Activated effector memory CD4-positive, alpha-beta T cell treated with anti-CD3 and anti-CD28 coated beads, Interleukin-2, amount 50 U/mL, for 16 hours (primary cell): ENCODE data around the gene CCDC197.

ENCODE experiments used
- DNase-seq: peaks from one replicate; pipeline ENCODE4 v3.0.0-alpha.2; 2020

The CCDC197 gene

GRCh38 chr14:93962701-93963601 is 34.1 kb upstream of the CCDC197 start:
- DNase-seq: peak; percentile 85

- no peak for DNase-seq
Observed at GRCh38 chr14:93963692-93964091, 33.4 kb upstream of the CCDC197 start.

DNA sequence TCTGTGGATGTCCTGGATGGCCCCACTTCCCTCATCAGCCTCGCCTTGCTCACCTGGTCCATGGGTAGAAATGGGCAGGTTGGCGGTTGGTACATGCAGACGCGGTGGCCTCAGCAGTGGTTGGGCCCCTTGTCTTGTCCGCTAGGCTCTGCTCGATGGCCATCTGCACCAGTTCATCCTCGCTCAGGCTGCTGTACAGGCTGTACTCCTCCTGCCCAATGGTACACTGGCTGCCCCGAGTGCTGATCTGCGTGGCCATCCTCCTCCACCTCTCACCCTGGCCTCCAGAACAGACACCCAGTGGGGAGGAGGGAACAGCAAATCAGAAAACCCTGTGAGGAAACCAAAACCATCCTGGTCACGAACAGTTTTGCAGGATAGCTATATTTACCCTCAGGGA is 32.8 kb upstream of the CCDC197 start:
- DNase-seq: no peak

GRCh38 chr14:93964820-93965286 is 32.2 kb upstream of the CCDC197 start:
- no peak for DNase-seq

DNA sequence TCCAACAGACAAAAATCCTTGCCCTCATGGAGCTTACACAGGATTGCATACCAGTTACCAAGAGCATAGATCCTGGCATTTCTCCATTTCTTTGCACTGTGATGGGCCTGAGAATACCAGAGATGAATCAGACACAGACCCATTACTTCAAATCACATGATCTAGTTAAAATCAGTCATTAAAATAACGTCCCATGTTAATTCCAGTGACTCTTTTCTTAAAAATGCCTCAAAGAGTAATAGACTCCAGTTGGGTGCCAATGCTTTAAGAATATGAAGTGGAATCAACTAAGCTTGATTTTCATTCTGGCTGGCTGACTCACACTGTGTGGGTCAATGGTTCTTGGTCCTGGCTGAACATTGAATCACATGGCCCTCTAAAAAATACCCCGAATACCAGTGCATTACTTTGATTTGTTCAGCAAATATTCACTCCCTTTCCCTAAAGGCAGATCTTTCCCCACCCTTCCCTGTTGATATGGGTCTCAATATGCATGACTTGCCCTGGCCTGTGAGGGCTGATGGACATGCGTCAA is 31.7 kb upstream of the CCDC197 start:
- no peak for DNase-seq

DNA sequence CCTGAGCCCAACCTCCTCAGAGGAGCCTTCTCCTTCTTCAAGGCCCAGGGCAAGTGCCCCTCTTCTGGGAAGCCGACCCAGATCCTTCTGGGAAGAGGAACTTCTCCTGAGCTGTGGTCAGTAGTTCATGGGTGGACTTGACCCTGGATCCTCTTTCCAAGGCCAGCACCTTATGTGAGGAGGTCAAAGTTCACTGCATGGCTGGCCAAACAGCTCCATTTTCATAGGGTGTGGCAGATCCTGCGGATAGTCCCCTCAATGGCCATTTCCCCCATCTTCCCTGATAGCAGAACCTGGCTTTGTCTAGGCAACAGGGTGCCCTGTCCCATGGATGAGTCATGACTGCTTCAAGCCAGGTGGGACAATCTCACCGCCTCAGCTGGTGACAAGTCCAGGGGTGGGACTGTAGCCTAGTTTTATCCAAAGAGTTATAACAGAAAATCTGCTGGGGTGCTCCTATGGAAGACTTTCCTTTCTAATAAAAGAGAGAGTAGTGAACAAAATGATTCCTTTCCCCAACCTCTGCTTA is 31.1 kb upstream of the CCDC197 start:
- no peak for DNase-seq

GRCh38 chr14:93967637-93968250 is 29.4 kb upstream of the CCDC197 start:
- no peak for DNase-seq

DNA sequence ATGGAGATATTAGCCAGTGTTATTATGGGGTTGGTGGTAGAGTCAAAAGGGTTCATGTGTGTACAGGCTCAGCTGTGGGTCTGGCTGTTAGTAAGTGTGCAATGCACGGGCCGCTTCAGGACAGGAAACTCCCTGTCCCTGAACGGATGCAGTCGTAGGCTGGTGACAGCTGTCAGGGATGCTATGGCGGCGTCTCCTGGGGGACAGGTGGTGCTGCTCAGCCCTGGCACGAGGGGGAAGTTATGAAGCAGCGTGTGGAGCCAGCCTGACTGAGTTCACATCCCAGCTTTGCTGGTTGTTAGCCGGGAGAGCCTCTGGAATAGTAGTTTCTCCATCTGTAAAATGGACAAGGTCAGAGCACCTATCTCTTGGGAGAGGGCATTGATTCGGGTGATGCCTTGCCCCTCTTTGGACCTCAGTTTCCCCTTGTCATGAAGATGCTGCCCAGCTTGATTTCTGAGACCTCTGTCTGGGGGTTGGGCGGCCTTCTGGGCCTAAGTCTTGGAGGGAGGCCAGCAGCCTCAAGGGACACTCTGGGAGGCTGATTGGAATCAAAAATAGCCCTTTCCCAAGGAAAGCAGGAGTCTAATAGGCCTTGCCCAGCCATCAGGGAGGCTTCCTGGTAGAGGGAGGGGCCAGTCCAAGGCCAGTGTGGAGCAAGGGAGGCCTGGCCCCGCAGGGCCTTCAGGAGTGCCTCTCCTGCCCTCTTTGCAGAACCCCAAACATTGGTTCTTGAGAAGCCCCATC is 27.8 kb upstream of the CCDC197 start:
- DNase-seq: no peak

GRCh38 chr14:93970585-93970964 is 26.5 kb upstream of the CCDC197 start:
- peak; percentile 90 for DNase-seq

GRCh38 chr14:93970965-93971634 is 26.0 kb upstream of the CCDC197 start:
- DNase-seq: peak; percentile 87

GRCh38 chr14:93971635-93972027 is 25.5 kb upstream of the CCDC197 start:
- DNase-seq: no peak

- DNase-seq: no peak
Observed at GRCh38 chr14:93972618-93973205, 24.4 kb upstream of the CCDC197 start.

DNA sequence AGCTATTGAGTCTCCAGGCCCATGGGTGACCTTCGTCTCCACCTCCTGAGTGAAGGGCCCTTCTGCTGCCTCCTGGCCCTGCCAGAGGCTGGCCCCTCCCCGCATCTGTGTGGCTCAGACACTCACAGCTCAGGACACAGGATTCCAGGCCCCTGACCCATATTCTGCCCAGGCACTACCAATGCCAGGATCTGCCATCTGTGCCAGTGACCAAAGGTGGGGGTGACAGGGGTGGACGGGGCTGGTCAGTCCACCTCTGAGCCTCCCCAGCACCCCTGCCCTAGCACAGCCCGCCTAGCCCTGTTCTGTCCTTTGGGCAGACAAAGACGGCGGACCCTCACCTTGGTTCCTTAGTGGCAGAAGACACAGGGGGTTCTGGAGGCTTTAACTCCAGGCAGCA is 23.5 kb upstream of the CCDC197 start:
- DNase-seq: no peak

DNA sequence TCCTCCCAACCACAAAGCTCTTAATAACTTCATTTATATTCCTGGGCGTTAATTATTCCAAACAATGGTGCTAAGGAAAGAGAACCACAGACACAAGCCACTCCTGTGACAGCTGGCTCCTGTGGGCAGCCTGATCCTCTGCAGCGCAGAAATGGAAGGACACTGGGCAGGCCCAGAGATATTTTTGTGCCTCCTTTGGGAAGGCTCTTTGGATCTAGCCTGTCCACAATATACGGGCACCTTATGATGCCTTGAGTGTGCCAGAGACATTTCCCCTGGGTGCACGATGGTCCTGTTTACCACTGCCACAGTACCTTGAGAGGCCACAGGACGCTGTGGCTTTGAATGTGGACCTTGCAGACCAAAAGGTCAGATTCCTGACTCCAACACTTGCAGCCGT is 22.8 kb upstream of the CCDC197 start:
- no peak for DNase-seq

DNA sequence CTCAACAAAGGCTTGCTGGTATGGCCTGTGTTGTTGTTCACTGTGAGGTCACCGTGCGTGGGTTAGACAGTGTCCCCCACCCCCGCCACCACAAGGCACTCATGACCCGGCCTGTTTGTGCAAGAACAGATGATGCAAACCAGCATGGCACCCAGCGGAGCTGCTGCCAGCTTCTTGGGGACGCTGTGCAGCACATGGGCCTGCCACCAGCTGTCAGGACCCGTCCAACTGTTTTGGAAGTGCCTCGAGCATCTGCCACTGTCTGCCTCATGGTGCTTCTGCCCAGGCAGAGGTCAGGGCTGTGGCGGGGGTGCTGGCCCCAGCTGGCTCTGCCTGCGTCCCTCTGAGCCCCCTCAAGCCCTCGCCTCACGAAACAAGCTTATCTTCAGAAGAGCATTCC is 22.3 kb upstream of the CCDC197 start:
- DNase-seq: no peak

DNA sequence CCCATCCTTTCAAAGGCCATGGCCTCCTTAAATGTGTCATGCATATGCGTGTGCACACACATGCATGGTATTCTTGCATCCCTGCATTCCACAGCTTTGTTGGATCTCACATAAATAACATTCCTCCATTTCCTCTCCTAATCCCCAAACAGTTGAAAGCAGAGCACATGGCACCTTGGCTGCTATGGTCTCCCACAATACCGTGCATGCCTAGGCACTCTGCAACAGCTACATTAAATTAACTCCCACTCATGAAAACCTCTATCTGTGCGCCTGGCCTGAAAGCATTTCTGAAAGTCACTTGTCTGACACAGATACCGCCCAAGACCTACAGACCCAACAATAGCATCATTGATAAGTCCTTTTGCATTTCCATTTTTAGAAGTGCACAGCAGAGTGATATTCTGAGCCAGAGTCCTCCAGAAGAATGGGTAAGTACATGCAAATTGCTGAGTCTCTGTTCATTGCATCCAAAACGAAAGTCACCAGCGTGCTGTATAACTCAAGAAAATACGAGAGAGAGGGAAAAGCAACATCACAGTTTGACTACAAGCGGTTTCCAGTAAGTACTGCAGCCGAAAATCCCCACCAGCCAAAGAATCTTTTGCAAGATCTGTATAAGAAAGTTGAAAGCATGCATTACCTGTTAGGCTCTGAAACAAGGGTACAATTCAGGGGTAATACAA is 21.2 kb upstream of the CCDC197 start:
- no peak for DNase-seq

GRCh38 chr14:93976477-93977057 is 20.5 kb upstream of the CCDC197 start, which contains the start of gene ASB2:
ASB2 (minus strand) TSS chr14:93976570; CDS start chr14:93964539, 12,031 bp downstream.
- DNase-seq: no peak

- no peak for DNase-seq
Observed at GRCh38 chr14:93977171-93977570, 19.9 kb upstream of the CCDC197 start.

- peak; percentile 91 for DNase-seq
Observed at GRCh38 chr14:93977790-93978581, 19.1 kb upstream of the CCDC197 start.

GRCh38 chr14:93978735-93979134 is 18.4 kb upstream of the CCDC197 start:
- DNase-seq: no peak
